HepG2 (cell line): Measurements from ENCODE around the gene NLGN3.
A peak's percentile ranks its signal among the peaks of the same experiment; 100 is the strongest.

ENCODE experiments used
- MEIS1 ChIP-seq: sonication (generic); formaldehyde crosslinking; IDR thresholded peaks from 2 replicates; pipeline ENCODE4 v1.9.0; 2021; ENCODE audit warnings: mild to moderate bottlenecking, missing genetic modification reagents, moderate library complexity, borderline replicate concordance
- NFE2 ChIP-seq: sonication (generic); formaldehyde crosslinking; IDR thresholded peaks from 2 replicates; pipeline ENCODE4 v1.4.0; 2020; ENCODE audit warnings: missing genetic modification reagents
- RCOR2 ChIP-seq: IDR thresholded peaks from 2 replicates; pipeline ENCODE4 v1.6.1; 2016; ENCODE audit warnings: missing biosample characterization, missing genetic modification reagents
- YY1 ChIP-seq: IDR thresholded peaks from 2 replicates; pipeline ENCODE4 v1.6.1; 2011; ENCODE audit warnings: low read length, low read depth, moderate library complexity, mild to moderate bottlenecking; ENCODE audit not compliant: insufficient read depth, insufficient replicate concordance
- ZFAT ChIP-seq: sonication (generic); formaldehyde crosslinking; conservative IDR thresholded peaks from 2 replicates; pipeline ENCODE4 v1.8.1; 2023; ENCODE audit warnings: missing genetic modification reagents, inconsistent platforms
- ZHX1 ChIP-seq: sonication (generic); formaldehyde crosslinking; IDR thresholded peaks from 2 replicates; pipeline ENCODE4 v1.8.1; 2022; ENCODE audit warnings: low read depth, mild to moderate bottlenecking, missing genetic modification reagents
- ZNF234 ChIP-seq: sonication (generic); formaldehyde crosslinking; conservative IDR thresholded peaks from 2 replicates; pipeline ENCODE4 v1.5.1; 2020; ENCODE audit warnings: mild to moderate bottlenecking, missing genetic modification reagents
- TF ChIP-seq, protein P1 (sequence below): sonication (generic); formaldehyde crosslinking; IDR thresholded peaks from 2 replicates; pipeline ENCODE4 v1.5.0; 2020; ENCODE audit warnings: mild to moderate bottlenecking, missing genetic modification reagents, moderate library complexity

DNA sequence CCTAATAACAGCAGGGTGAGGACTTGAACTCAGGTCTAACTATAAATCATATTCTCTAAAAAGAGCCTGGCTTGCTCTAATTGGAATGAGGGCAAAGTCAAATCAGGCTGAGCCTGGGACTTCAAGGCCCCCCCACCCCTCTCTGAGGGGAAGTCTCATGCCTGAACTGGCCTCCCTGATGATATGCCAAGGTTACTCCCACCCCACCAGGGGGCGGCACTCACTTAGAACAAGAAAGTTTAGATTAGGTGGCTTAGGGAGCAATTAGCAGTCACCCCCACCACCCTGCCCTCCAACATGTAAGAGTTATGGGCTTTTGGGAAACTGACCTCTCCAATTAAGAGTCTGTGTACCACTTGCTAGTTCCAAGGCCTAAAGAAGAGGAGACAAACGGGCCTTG is 46.3 kb upstream of the NLGN3 start:
- TF ChIP-seq, protein P1, sequence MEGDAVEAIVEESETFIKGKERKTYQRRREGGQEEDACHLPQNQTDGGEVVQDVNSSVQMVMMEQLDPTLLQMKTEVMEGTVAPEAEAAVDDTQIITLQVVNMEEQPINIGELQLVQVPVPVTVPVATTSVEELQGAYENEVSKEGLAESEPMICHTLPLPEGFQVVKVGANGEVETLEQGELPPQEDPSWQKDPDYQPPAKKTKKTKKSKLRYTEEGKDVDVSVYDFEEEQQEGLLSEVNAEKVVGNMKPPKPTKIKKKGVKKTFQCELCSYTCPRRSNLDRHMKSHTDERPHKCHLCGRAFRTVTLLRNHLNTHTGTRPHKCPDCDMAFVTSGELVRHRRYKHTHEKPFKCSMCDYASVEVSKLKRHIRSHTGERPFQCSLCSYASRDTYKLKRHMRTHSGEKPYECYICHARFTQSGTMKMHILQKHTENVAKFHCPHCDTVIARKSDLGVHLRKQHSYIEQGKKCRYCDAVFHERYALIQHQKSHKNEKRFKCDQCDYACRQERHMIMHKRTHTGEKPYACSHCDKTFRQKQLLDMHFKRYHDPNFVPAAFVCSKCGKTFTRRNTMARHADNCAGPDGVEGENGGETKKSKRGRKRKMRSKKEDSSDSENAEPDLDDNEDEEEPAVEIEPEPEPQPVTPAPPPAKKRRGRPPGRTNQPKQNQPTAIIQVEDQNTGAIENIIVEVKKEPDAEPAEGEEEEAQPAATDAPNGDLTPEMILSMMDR (CRISPR knock-in tag): peak; percentile 58
- TF ChIP-seq ZFAT (CRISPR knock-in tag) (no peak), ZNF234 (CRISPR knock-in tag) (no peak), YY1 (no peak), RCOR2 (no peak), MEIS1 (CRISPR knock-in tag) (no peak), ZHX1 (CRISPR knock-in tag) (no peak), NFE2 (CRISPR knock-in tag) (no peak)
